IMR-90 (cell line): ENCODE results near the gene OPCML. TPM values are rescaled to one million over a fixed set of nuclear protein-coding genes. Genes with fewer than 3 reads are reported as not detected.

Experiments
- ATAC-seq: fragments of 200-7000 bp; cut with Tn5 transposase; 2 replicates; pipeline ENCODE4 v1.9.1; 2020; ENCODE audit warnings: low read depth, mild to moderate bottlenecking, moderate library complexity
- BruUV-seq: library from RNA; stranded (reverse); fragments of 400-500 nt; replicated peaks from 2 replicates; lab custom pipeline; 2021; lab: Mats Ljungman, UMichigan
- CTCF ChIA-PET: fragments of 300-600 bp; formaldehyde crosslinking; extraction: SDS; loops from one replicate; lab custom pipeline; 2021; ENCODE audit warnings: antibody characterized with exemption; lab: Yijun Ruan, JAX
- POLR2A ChIA-PET: fragments of 300-600 bp; sonication (Branson Sonifier 250); formaldehyde crosslinking; loops from one replicate; lab custom pipeline; 2022; ENCODE audit warnings: antibody characterized with exemption; ENCODE audit not compliant: unreplicated experiment; lab: Charles Lee
- DNase-seq: peaks from one replicate; pipeline ENCODE4 v3.0.0; 2013
- H2AFZ ChIP-seq: replicated peaks from 2 replicates; pipeline ENCODE3; 2013; ENCODE audit warnings: low read length, mild to moderate bottlenecking; ENCODE audit not compliant: poor library complexity
- H2AK5ac ChIP-seq: 2 replicates; pipeline ENCODE4 v1.6.1; 2013; ENCODE audit warnings: low read depth, low read length, inconsistent platforms
- H2AK9ac ChIP-seq: replicated peaks from 2 replicates; pipeline ENCODE3; 2013; ENCODE audit warnings: mild to moderate bottlenecking, low read depth, low read length, moderate library complexity; ENCODE audit not compliant: poor library complexity
- H2BK120ac ChIP-seq: 2 replicates; pipeline ENCODE4 v1.6.1; 2013; ENCODE audit warnings: low read depth, low read length, inconsistent platforms
- H2BK15ac ChIP-seq: 3 replicates; pipeline ENCODE4 v1.6.1; 2013; ENCODE audit warnings: low read depth, low read length, inconsistent platforms
- H2BK20ac ChIP-seq: 2 replicates; pipeline ENCODE4 v1.6.1; 2013; ENCODE audit warnings: low read depth, mild to moderate bottlenecking, inconsistent platforms, low read length, moderate library complexity
- H2BK5ac ChIP-seq: 2 replicates; pipeline ENCODE4 v1.6.1; 2013; ENCODE audit warnings: mild to moderate bottlenecking, low read depth, low read length, inconsistent platforms; ENCODE audit not compliant: poor library complexity, severe bottlenecking
- H3K14ac ChIP-seq: replicated peaks from 2 replicates; pipeline ENCODE4 v1.6.1; 2013; ENCODE audit warnings: low read depth, low read length, inconsistent platforms
- H3K18ac ChIP-seq: 2 replicates; pipeline ENCODE4 v1.6.1; 2013; ENCODE audit warnings: low read depth, low read length, control low read depth
- H3K23ac ChIP-seq: 2 replicates; pipeline ENCODE4 v1.6.1; 2013; ENCODE audit warnings: low read depth, low read length, inconsistent platforms
- H3K27ac ChIP-seq: 2 replicates; pipeline ENCODE4 v1.5.1; 2013; ENCODE audit warnings: mild to moderate bottlenecking, control low read depth, low read length; ENCODE audit not compliant: insufficient read depth
- H3K27me3 ChIP-seq: 2 replicates; pipeline ENCODE4 v1.6.1; 2013; ENCODE audit warnings: low read length; ENCODE audit not compliant: control insufficient read depth, insufficient read depth
- H3K36me3 ChIP-seq: 2 replicates; pipeline ENCODE4 v1.6.1; 2013; ENCODE audit warnings: low read length, mixed read lengths; ENCODE audit not compliant: control insufficient read depth, insufficient read depth
- H3K4ac ChIP-seq: 2 replicates; pipeline ENCODE4 v1.6.1; 2013; ENCODE audit warnings: low read depth, low read length, inconsistent platforms
- H3K4me1 ChIP-seq: 2 replicates; pipeline ENCODE4 v1.6.1; 2013; ENCODE audit warnings: low read length, mixed read lengths; ENCODE audit not compliant: control insufficient read depth, insufficient read depth
- H3K4me2 ChIP-seq: 2 replicates; pipeline ENCODE4 v1.6.1; 2013; ENCODE audit warnings: low read depth, mild to moderate bottlenecking, control low read depth, low read length, moderate library complexity
- H3K4me3 ChIP-seq: 2 replicates; pipeline ENCODE4 v1.5.1; 2013; ENCODE audit warnings: low read depth, mild to moderate bottlenecking, control low read depth, low read length, moderate library complexity; ENCODE audit not compliant: insufficient read depth
- H3K56ac ChIP-seq: 2 replicates; pipeline ENCODE4 v1.6.1; 2013; ENCODE audit warnings: low read length, inconsistent platforms; ENCODE audit not compliant: insufficient read depth; ENCODE audit errors: extremely low read depth
- H3K79me1 ChIP-seq, 2 experiments: 2 replicates each; pipeline ENCODE4 v1.6.1; 2013; ENCODE audit warnings: low read length in 2 of 2, inconsistent platforms in 1 of 2, low read depth in 1 of 2
- H3K9ac ChIP-seq: 2 replicates; pipeline ENCODE4 v1.6.1; 2013; ENCODE audit warnings: low read depth, low read length, control low read depth
- H3K9me1 ChIP-seq: 2 replicates; pipeline ENCODE4 v1.6.1; 2013; ENCODE audit warnings: low read length, inconsistent platforms; ENCODE audit not compliant: insufficient read depth
- H3K9me3 ChIP-seq: 2 replicates; pipeline ENCODE4 v1.6.1; 2013; ENCODE audit warnings: low read length; ENCODE audit not compliant: control insufficient read depth, insufficient read depth
- H4K20me1 ChIP-seq: 2 replicates; pipeline ENCODE4 v1.6.1; 2013; ENCODE audit warnings: low read length, inconsistent platforms; ENCODE audit not compliant: insufficient read depth
- H4K5ac ChIP-seq: 2 replicates; pipeline ENCODE4 v1.6.1; 2013; ENCODE audit warnings: mild to moderate bottlenecking, low read depth, low read length, control low read depth
- H4K8ac ChIP-seq, 2 experiments: 2 replicates each; pipeline ENCODE4 v1.6.1; 2013; ENCODE audit warnings: low read depth in 2 of 2, low read length in 2 of 2, control low read depth in 1 of 2, inconsistent platforms in 1 of 2
- H4K91ac ChIP-seq: 2 replicates; pipeline ENCODE4 v1.6.1; 2013; ENCODE audit warnings: low read depth, low read length, inconsistent platforms; ENCODE audit not compliant: insufficient read depth
- BHLHE40 ChIP-seq: fragments of 150-350 bp; IDR thresholded peaks from 2 replicates; pipeline ENCODE4 v1.6.1; 2016; ENCODE audit warnings: mild to moderate bottlenecking, low read depth, low read length
- CEBPB ChIP-seq: IDR thresholded peaks from 2 replicates; pipeline ENCODE4 v1.6.1; 2012; ENCODE audit warnings: low read depth, low read length, improper control_type of control experiment
- CHD1 ChIP-seq: IDR thresholded peaks from 2 replicates; pipeline ENCODE4 v1.6.1; 2012; ENCODE audit warnings: low read depth, low read length, improper control_type of control experiment
- ELK1 ChIP-seq: fragments of 150-350 bp; IDR thresholded peaks from 2 replicates; pipeline ENCODE4 v1.6.1; 2016; ENCODE audit warnings: low read depth, mild to moderate bottlenecking, low read length, moderate library complexity, borderline replicate concordance
- FOS ChIP-seq: fragments of 150-350 bp; IDR thresholded peaks from 2 replicates; pipeline ENCODE4 v1.6.1; 2016; ENCODE audit warnings: low read depth, low read length
- MAFK ChIP-seq: IDR thresholded peaks from 2 replicates; pipeline ENCODE4 v1.6.1; 2012; ENCODE audit warnings: low read depth, low read length, improper control_type of control experiment
- MXI1 ChIP-seq: IDR thresholded peaks from 2 replicates; pipeline ENCODE4 v1.6.1; 2012; ENCODE audit warnings: low read depth, mild to moderate bottlenecking, low read length, moderate library complexity, borderline replicate concordance
- RAD21 ChIP-seq: IDR thresholded peaks from 2 replicates; pipeline ENCODE4 v1.6.1; 2012; ENCODE audit warnings: low read length, improper control_type of control experiment
- WGBS, 2 experiments: methylation state at CpG; one replicate each; pipeline versions ENCODE4 v1.1.5 to v1.1.7; 2013; ENCODE audit warnings: missing lambda C conversion rate in 2 of 2; ENCODE audit not compliant: insufficient read length in 1 of 2; ENCODE audit errors: extremely low coverage in 2 of 2; 5-methylcytosine and 5-hydroxymethylcytosine counted together
- dilution Hi-C: fragments of 300-500 bp; cut with HindIII; formaldehyde crosslinking; loops from one replicate; pipeline ENCODE4 v1.14.3; 2018; ENCODE audit warnings: low sequenced_read_pairs; ENCODE audit not compliant: unreplicated experiment
- in situ Hi-C: fragments of 300-500 bp; cut with MboI; formaldehyde crosslinking; loops from 3 replicates; pipeline ENCODE4 v1.14.3; 2019; ENCODE audit warnings: low sequenced_read_pairs, inconsistent platforms, mixed read lengths
- intact Hi-C: fragments of 100-400 bp; cut with micrococcal nuclease; formaldehyde crosslinking; loops from 2 replicates; pipeline ENCODE4 v1.10.0; 2022
- polyA plus RNA-seq, 3 experiments: library from polyadenylated mRNA; depleted of rRNA; stranded (reverse); fragments of >200 nt; gene quantifications; 2 replicates each; pipeline ENCODE4 v1.2.3, GENCODE V29; 2012; ENCODE audit warnings: low replicate concordance in 1 of 3
- total RNA-seq: library from RNA; depleted of rRNA; stranded (reverse); fragments of >200 nt; gene quantifications from 2 replicates; pipeline ENCODE4 v1.2.3, GENCODE V29; 2012

The OPCML gene
- total and polyA plus RNA-seq, 2 of the 4 experiments (the other 2 are of a cell fraction), result under 0.01 to 2.6 TPM

- H2AK9ac ChIP-seq, result no peak overlapping the region
- WGBS, 2 experiments, result 60% methylated on average over 5 of the region's 8 CpGs; no CpG with 5 or more reads in 1 of the 2 experiments
- no peaks in the 10 kb centered on the region for H3K27me3 ChIP-seq
- no peak overlapping the region for H3K4ac ChIP-seq
- no peak overlapping the region for H3K27ac ChIP-seq
- H2BK15ac ChIP-seq, result no peak overlapping the region
- no peaks in the 10 kb centered on the region for H3K36me3 ChIP-seq
- H4K20me1 ChIP-seq, result no peaks in the 10 kb centered on the region
- H3K18ac ChIP-seq, result no peak overlapping the region
- no peak overlapping the region for H2AK5ac ChIP-seq
- POLR2A ChIA-PET, result no interaction called here
- H3K4me2 ChIP-seq, result no peak overlapping the region
- no peak overlapping the region for H3K9ac ChIP-seq
- no TSS peak for BruUV-seq
- H3K56ac ChIP-seq, result no peak overlapping the region
- no peak overlapping the region for H2AFZ ChIP-seq
- TF ChIP-seq MAFK (no peak), FOS (no peak), ELK1 (no peak), CEBPB (no peak), RAD21 (no peak), BHLHE40 (no peak), MXI1 (no peak), CHD1 (no peak)
- no peak overlapping the region for H4K8ac ChIP-seq
- no peaks in the 10 kb centered on the region for H3K4me1 ChIP-seq
- H3K14ac ChIP-seq, result no peak overlapping the region
- ATAC-seq (no peak), DNase-seq (no peak)
- no peak overlapping the region for H3K23ac ChIP-seq
- intact Hi-C loops (no loop called here), in situ Hi-C loops (no loop called here), dilution Hi-C loops (no loop called here)
- H3K79me1 ChIP-seq, result no peaks in the 10 kb centered on the region
- H2BK120ac ChIP-seq, result no peak overlapping the region
- H2BK20ac ChIP-seq, result no peak overlapping the region
- CTCF ChIA-PET, result no interaction called here
- H3K9me1 ChIP-seq, result no peaks in the 10 kb centered on the region
- no peak overlapping the region for H2BK5ac ChIP-seq
- no peak overlapping the region for H4K91ac ChIP-seq
- no peak overlapping the region for H3K4me3 ChIP-seq
- H3K9me3 ChIP-seq, result peaks cover 22% of the 10 kb centered on the region
- no peak overlapping the region for H4K5ac ChIP-seq
Measured at GRCh38 chr11:133212201-133212600, 320.1 kb downstream of the OPCML start.
